Fibroblast of pulmonary artery (primary cell): ENCODE measurements around the gene ACOXL.

ENCODE experiments used
- DNase-seq: peaks from one replicate; pipeline ENCODE4 v3.0.0-alpha.2; 2010; ENCODE audit warnings: low read depth
- H3K4me3 ChIP-seq: replicated peaks from 2 replicates; pipeline ENCODE4 v1.5.1; 2011; ENCODE audit warnings: low read depth, mild to moderate bottlenecking, control low read depth, low read length, moderate library complexity
- CTCF ChIP-seq: IDR thresholded peaks from 2 replicates; pipeline ENCODE4 v1.5.1; 2011; ENCODE audit warnings: mild to moderate bottlenecking, control low read depth, low read length, inconsistent platforms; ENCODE audit errors: missing control alignments

The ACOXL gene

GRCh38 chr2:111030260-111030891 is 298.0 kb downstream of the ACOXL start:
- no peak for DNase-seq
- no peak overlapping the region for H3K4me3 ChIP-seq
- no peak for TF ChIP-seq CTCF

GRCh38 chr2:111030945-111031344 is 298.6 kb downstream of the ACOXL start:
- DNase-seq, result no peak
- no peak for TF ChIP-seq CTCF
- H3K4me3 ChIP-seq, result no peak overlapping the region

- TF ChIP-seq CTCF, result no peak
- H3K4me3 ChIP-seq, result no peak overlapping the region
- no peak for DNase-seq
Observed at GRCh38 chr2:111031546-111032478, 299.4 kb downstream of the ACOXL start.

- H3K4me3 ChIP-seq, result no peak overlapping the region
- DNase-seq, result peak; percentile 8
- no peak for TF ChIP-seq CTCF
Observed at GRCh38 chr2:111032721-111033429, 300.5 kb downstream of the ACOXL start.

GRCh38 chr2:111034146-111034545 is 301.8 kb downstream of the ACOXL start:
- H3K4me3 ChIP-seq, result no peak overlapping the region
- no peak for TF ChIP-seq CTCF
- no peak for DNase-seq

- no peak for TF ChIP-seq CTCF
- DNase-seq, result no peak
- no peak overlapping the region for H3K4me3 ChIP-seq
Observed at GRCh38 chr2:111034606-111035005, 302.2 kb downstream of the ACOXL start.
